Gastrocnemius medialis (tissue), 4 donors: ENCODE measurements around the gene MRPL23. TPM values are rescaled to one million over a fixed set of nuclear protein-coding genes. Genes with fewer than 3 reads are reported as not detected.

Source experiments
- ATAC-seq, 2 donors: fragments of 150-250 bp; one replicate each; pipeline ENCODE4 v1.9.1; 2016
- DNase-seq, 2 donors: peaks; one replicate each; pipeline ENCODE4 v3.0.0-alpha.2; 2019
- H3K27ac ChIP-seq, 4 donors: fragments of 200-600 bp; sonication (generic); 1 replicate in 1 of 4; 2 replicates in 3 of 4; pipeline ENCODE4 v1.5.1; 2016 to 2018; ENCODE audit warnings: mild to moderate bottlenecking in 2 of 4, moderate library complexity in 1 of 4
- H3K27me3 ChIP-seq, 3 donors: fragments of 200-600 bp; sonication (generic) in 2 of 3; 1 replicate in 1 of 3; 2 replicates in 2 of 3; pipeline versions ENCODE4 v1.5.1 to v1.6.0; 2016 to 2019; ENCODE audit warnings: mild to moderate bottlenecking in 1 of 3, moderate library complexity in 1 of 3
- H3K36me3 ChIP-seq, 2 donors: fragments of 200-600 bp; sonication (generic) in 1 of 2; one replicate each; pipeline ENCODE4 v1.5.1; 2017 to 2018
- H3K4me1 ChIP-seq, 2 donors: fragments of 200-600 bp; sonication (generic) in 1 of 2; one replicate each; pipeline ENCODE4 v1.5.1; 2016 to 2017; ENCODE audit warnings: mild to moderate bottlenecking in 2 of 2
- H3K4me3 ChIP-seq, 4 donors: fragments of 200-600 bp; sonication (generic) in 3 of 4; 1 replicate in 1 of 4; 2 replicates in 3 of 4; pipeline ENCODE4 v1.5.1; 2016 to 2019; ENCODE audit warnings: mild to moderate bottlenecking in 2 of 4
- H3K9me3 ChIP-seq, 3 donors: fragments of 200-600 bp; sonication (generic) in 2 of 3; 1 replicate in 1 of 3; 2 replicates in 2 of 3; pipeline ENCODE4 v1.5.1; 2016 to 2019
- POLR2A ChIP-seq, 2 donors: fragments of 450-650 bp; IDR thresholded peaks; one replicate each; pipeline ENCODE4 v1.6.1; 2017; ENCODE audit warnings: antibody characterized with exemption in 2 of 2, mild to moderate bottlenecking in 2 of 2, moderate library complexity in 2 of 2
- in situ Hi-C, 4 donors: fragments of 200-750 bp; cut with MboI; loops; one replicate each; pipeline versions ENCODE4 v1.15.0 to v1.8.0; 2017; ENCODE audit warnings: low sequenced_read_pairs in 4 of 4
- intact Hi-C: fragments of 100-400 bp; cut with DNase I; formaldehyde crosslinking; loops from one replicate; pipeline ENCODE4 v1.15.1; 2023; ENCODE audit warnings: low total_unique reads
- total RNA-seq, 4 donors: library from RNA; depleted of rRNA; stranded (reverse); fragments of >200 nt; gene quantifications; one replicate each; pipeline versions ENCODE4 v1.1.0 to v1.2.3, GENCODE V29; 2016
- TF ChIP-seq, protein P1 (sequence below), 5 experiments: fragments of 450-650 bp in 3 of 5; fragments of 200-600 bp in 2 of 5; sonication (generic) in 2 of 5; IDR thresholded peaks in 4 of 5; conservative IDR thresholded peaks in 1 of 5; 1 replicate in 4 of 5; 2 replicates in 1 of 5; pipeline ENCODE4 v1.5.1; 2016 to 2019; ENCODE audit warnings: antibody characterized with exemption in 5 of 5, mild to moderate bottlenecking in 3 of 5, moderate library complexity in 3 of 5

The MRPL23 gene
- total RNA-seq, 4 donors from 2014 or later = 128 to 243 (median 187) TPM

GRCh38 chr11:1952806-1953482 lies 5.8 kb downstream of the MRPL23 start:
- no peak overlapping the region for H3K4me3 ChIP-seq
- no peaks in the 10 kb centered on the region for H3K27me3 ChIP-seq
- ATAC-seq (no peak), DNase-seq (peak in 1 of 2 donors; percentile 14)
- in situ Hi-C loops (no loop called here), intact Hi-C loops (no loop called here)
- peak overlapping the region; percentile 67 to 82 (median 78) for H3K27ac ChIP-seq
- TF ChIP-seq POLR2A (IDR thresholded peaks at IDR 0.05) = no peak
- TF ChIP-seq, protein P1, sequence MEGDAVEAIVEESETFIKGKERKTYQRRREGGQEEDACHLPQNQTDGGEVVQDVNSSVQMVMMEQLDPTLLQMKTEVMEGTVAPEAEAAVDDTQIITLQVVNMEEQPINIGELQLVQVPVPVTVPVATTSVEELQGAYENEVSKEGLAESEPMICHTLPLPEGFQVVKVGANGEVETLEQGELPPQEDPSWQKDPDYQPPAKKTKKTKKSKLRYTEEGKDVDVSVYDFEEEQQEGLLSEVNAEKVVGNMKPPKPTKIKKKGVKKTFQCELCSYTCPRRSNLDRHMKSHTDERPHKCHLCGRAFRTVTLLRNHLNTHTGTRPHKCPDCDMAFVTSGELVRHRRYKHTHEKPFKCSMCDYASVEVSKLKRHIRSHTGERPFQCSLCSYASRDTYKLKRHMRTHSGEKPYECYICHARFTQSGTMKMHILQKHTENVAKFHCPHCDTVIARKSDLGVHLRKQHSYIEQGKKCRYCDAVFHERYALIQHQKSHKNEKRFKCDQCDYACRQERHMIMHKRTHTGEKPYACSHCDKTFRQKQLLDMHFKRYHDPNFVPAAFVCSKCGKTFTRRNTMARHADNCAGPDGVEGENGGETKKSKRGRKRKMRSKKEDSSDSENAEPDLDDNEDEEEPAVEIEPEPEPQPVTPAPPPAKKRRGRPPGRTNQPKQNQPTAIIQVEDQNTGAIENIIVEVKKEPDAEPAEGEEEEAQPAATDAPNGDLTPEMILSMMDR (IDR thresholded peaks at IDR 0.05 in 4 of 5, conservative IDR thresholded peaks at IDR 0.05 in 1 of 5) = no peak
- H3K9me3 ChIP-seq = no peaks in the 10 kb centered on the region
- H3K36me3 ChIP-seq = no peaks in the 10 kb centered on the region
- H3K4me1 ChIP-seq = no peaks in the 10 kb centered on the region

DNA sequence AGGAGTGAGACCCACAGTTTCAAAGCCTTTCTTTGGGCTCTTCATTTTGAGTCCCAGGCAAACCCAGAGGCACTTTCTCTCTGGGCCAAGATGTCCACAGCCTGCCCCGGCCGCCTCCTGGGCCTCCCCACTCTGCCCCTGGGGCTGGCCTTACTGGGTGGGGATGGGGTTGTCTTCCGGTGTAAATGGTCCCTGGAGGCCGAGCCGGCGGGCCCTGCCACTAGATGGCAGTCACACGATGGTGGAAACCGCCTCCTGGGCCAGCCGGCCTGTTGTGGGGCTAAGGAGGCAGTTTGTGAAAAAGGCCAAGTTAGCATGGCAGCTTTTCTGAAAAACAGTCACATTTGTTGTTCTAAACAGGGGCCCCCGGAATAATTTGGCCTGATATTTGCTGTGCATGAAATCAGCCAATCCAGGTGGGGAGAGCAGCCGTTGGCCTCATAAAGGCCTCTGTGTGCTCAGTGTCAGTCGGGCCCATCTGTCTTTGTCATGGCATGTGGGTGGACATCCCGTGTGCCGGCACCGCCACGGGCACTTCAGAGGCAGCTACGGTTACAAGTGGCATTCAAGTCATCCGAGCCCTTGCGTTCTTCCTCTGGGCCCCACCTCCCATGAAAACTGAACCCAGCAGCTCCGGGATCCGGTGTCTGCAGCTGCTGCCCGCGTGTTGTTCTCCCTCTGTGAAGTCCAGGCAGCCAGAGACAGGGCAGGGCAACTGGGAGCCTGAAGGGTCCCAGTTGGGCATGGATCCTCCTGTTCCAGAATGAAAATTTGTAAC lies 6.5 kb downstream of the MRPL23 start:
- peak; percentile 78 to 88 for DNase-seq
- intact Hi-C loops = no loop called here
- Histone ChIP-seq H3K36me3 (no peaks in the 10 kb centered on the region), H3K4me3 (no peak overlapping the region), H3K27ac (peak overlapping the region; percentile 67 to 82 (median 78)), H3K27me3 (no peaks in the 10 kb centered on the region), H3K4me1 (no peaks in the 10 kb centered on the region), H3K9me3 (no peaks in the 10 kb centered on the region)
- in situ Hi-C loops = no loop called here
- TF ChIP-seq POLR2A (IDR thresholded peaks at IDR 0.05) = no peak
- TF ChIP-seq, protein P1 (IDR thresholded peaks at IDR 0.05 in 4 of 5, conservative IDR thresholded peaks at IDR 0.05 in 1 of 5) = peak in 2 of 5 experiments; percentile 39 to 55
- ATAC-seq = peak; percentile 80

- Histone ChIP-seq H3K36me3 (no peaks in the 10 kb centered on the region), H3K9me3 (no peaks in the 10 kb centered on the region), H3K4me1 (no peaks in the 10 kb centered on the region), H3K27ac (no peak overlapping the region), H3K27me3 (no peaks in the 10 kb centered on the region), H3K4me3 (no peak overlapping the region)
- intact Hi-C loops = no loop called here
- in situ Hi-C loops = no loop called here
- DNase-seq (no peak), ATAC-seq (no peak)
- TF ChIP-seq POLR2A (IDR thresholded peaks at IDR 0.05) = no peak
- TF ChIP-seq, protein P1 (IDR thresholded peaks at IDR 0.05 in 4 of 5, conservative IDR thresholded peaks at IDR 0.05 in 1 of 5) = no peak
These were observed 11.2 kb downstream of the MRPL23 start for GRCh38 chr11:1958367-1958766.

GRCh38 chr11:1959786-1960185 lies 12.7 kb downstream of the MRPL23 start:
- no peaks in the 10 kb centered on the region for H3K9me3 ChIP-seq
- DNase-seq (peak in 1 of 2 donors; percentile 8), ATAC-seq (no peak)
- no peak overlapping the region for H3K4me3 ChIP-seq
- no peaks in the 10 kb centered on the region for H3K36me3 ChIP-seq
- in situ Hi-C loops = no loop called here
- intact Hi-C loops = no loop called here
- TF ChIP-seq, protein P1 (IDR thresholded peaks at IDR 0.05 in 4 of 5, conservative IDR thresholded peaks at IDR 0.05 in 1 of 5) = no peak
- TF ChIP-seq POLR2A (IDR thresholded peaks at IDR 0.05) = no peak
- H3K27ac ChIP-seq = no peak overlapping the region
- no peaks in the 10 kb centered on the region for H3K27me3 ChIP-seq
- no peaks in the 10 kb centered on the region for H3K4me1 ChIP-seq
